ENCODE data around the gene HGFAC. TPM values are rescaled to one million over a fixed set of nuclear protein-coding genes. Genes with fewer than 3 reads are reported as not detected.

HGFAC gene
- total RNA-seq, 1 donor from 2014 or later = 0.35 TPM

DNA sequence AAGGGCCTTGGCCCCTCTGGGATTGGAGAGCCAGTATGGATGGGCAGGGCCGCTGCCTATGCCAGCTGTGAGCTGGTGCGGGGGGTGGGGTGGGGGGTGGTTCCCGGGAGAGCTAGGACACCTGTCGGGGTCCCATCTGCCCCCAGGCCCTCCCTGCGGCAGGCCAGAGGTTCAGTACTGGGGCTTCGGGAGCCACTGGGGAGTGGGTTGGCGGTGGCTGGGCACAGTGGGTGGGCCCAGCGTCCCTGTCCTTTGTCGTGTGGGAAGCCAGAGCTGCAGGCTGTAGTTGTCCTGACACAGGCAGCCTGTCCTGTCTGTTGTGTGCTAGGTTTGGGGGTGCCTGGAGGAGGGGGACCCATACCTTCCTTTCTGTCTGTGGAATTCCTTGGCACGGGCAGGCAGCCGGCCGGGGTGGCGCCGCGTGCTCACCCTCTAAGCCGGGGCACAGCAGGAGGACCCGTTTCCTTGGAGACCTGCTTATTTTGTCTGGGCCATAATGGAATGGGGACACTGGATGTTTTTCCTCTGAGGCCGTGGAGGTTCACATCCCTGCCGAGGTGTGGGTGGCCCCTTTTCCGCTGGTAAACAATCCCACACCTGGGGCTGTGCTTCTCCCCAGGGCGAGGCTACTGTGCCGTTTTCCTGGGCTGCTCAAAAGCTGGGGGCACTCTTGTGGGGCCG is 36.1 kb downstream of the HGFAC start:
- no peak overlapping the region for H3K4me3 Mint-ChIP-seq (ENCODE audit: unreplicated experiment)
- TF ChIP-seq, protein P1, sequence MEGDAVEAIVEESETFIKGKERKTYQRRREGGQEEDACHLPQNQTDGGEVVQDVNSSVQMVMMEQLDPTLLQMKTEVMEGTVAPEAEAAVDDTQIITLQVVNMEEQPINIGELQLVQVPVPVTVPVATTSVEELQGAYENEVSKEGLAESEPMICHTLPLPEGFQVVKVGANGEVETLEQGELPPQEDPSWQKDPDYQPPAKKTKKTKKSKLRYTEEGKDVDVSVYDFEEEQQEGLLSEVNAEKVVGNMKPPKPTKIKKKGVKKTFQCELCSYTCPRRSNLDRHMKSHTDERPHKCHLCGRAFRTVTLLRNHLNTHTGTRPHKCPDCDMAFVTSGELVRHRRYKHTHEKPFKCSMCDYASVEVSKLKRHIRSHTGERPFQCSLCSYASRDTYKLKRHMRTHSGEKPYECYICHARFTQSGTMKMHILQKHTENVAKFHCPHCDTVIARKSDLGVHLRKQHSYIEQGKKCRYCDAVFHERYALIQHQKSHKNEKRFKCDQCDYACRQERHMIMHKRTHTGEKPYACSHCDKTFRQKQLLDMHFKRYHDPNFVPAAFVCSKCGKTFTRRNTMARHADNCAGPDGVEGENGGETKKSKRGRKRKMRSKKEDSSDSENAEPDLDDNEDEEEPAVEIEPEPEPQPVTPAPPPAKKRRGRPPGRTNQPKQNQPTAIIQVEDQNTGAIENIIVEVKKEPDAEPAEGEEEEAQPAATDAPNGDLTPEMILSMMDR (IDR thresholded peaks at IDR 0.05) = no peak
- no peaks in the 10 kb centered on the region for H3K36me3 Mint-ChIP-seq (ENCODE audit: low read depth)
- H3K27me3 Mint-ChIP-seq (ENCODE audit: low read depth) = peaks cover 3% of the 10 kb centered on the region
- H3K9me3 Mint-ChIP-seq (ENCODE audit: low read depth) = no peaks in the 10 kb centered on the region
- no peak overlapping the region for H3K27ac Mint-ChIP-seq (ENCODE audit: unreplicated experiment)
- no peak for DNase-seq (ENCODE audit: low spot score)
- H3K4me1 Mint-ChIP-seq (ENCODE audit: low read depth) = peaks cover 2% of the 10 kb centered on the region

DNA sequence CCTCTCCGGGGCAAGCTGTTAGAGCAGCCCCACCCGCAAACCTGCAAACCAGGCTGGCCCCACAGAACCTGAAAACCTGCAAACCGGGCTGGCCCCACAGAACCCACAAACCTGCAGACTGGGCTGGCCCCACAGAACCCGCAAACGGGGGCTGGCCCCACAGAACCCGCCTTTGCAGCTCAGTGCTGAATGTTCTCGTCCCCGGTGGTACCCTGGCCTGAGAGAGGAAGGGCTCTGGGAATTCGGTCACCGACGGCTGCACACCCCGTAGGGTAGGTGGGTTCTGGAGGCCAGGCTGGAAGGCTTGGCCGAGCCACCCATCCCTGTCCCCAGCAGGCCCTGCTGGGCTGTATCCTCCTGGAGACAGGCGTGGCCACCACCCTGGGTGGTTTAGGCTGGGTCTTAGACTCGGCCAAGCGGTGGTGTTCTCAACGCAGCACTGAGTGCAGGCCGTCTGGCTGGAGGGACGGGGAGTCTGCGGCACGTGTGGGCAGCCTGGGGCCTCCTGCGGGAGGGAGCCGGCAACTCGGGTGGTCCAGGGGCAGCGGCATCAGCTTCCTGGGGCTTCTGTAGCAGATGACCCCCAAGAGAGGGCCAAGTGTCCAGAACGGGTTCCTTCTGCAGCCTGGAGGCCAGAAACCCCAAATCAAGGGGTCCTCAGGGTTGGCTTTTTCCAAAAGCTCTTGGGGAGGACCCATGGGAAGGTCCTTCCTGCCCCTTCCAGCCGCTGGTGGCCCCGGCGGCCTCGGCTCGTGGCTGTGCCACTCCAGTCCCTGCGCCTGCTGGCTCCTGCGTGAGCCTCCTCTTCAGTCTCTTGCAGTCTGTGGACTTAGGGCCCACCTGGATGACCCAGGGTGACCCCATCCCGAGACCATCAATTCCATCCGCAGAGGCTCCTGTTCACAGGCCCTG is 36.9 kb downstream of the HGFAC start:
- Mint-ChIP-seq H3K36me3 (ENCODE audit: low read depth) (no peaks in the 10 kb centered on the region), H3K4me3 (ENCODE audit: unreplicated experiment) (no peak overlapping the region), H3K27ac (ENCODE audit: unreplicated experiment) (no peak overlapping the region), H3K4me1 (ENCODE audit: low read depth) (peaks cover 2% of the 10 kb centered on the region), H3K9me3 (ENCODE audit: low read depth) (no peaks in the 10 kb centered on the region), H3K27me3 (ENCODE audit: low read depth) (peaks cover 3% of the 10 kb centered on the region)
- DNase-seq (ENCODE audit: low spot score) = no peak
- TF ChIP-seq, protein P1 (IDR thresholded peaks at IDR 0.05) = no peak

DNA sequence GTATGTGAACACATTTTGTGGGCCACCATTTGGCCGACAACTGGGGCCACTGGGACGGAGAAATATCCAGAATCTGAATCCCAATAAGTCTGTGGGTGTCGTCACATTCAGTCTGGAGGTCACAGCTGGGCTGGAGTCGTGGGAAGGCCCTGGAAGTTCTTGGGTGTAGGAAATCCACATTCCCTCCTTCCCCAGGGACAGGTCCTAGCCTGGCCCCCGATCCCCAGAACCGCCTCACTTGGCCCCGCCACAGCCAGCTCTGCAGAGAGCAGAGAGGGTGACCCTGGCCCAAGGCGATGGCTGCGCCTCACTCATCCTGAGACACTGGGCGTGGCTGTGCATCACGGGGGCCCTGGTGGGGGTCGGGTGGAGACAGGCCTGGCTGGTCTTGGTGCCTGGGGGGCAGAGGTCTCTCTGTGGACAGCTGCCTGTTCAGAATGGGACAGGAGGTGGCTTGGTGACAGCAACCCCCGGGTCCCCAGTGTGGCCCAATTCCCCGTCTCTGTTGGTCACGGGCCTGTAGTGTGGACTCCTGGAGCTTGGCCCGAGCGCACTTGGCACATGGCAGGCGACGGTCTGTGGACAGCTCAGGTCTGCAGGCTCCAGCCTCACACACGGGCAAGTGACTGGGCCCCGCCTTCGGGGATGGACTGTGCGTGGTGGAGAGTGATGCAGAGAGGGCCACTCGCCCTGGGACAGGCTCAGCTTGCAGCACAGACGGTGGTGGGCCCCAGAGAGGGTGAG is 37.8 kb downstream of the HGFAC start:
- no peaks in the 10 kb centered on the region for H3K36me3 Mint-ChIP-seq (ENCODE audit: low read depth)
- peaks cover 2% of the 10 kb centered on the region for H3K4me1 Mint-ChIP-seq (ENCODE audit: low read depth)
- H3K4me3 Mint-ChIP-seq (ENCODE audit: unreplicated experiment) = no peak overlapping the region
- H3K27ac Mint-ChIP-seq (ENCODE audit: unreplicated experiment) = no peak overlapping the region
- TF ChIP-seq, protein P1 (IDR thresholded peaks at IDR 0.05) = no peak
- H3K27me3 Mint-ChIP-seq (ENCODE audit: low read depth) = peaks cover 3% of the 10 kb centered on the region
- DNase-seq (ENCODE audit: low spot score) = no peak
- no peaks in the 10 kb centered on the region for H3K9me3 Mint-ChIP-seq (ENCODE audit: low read depth)

DNA sequence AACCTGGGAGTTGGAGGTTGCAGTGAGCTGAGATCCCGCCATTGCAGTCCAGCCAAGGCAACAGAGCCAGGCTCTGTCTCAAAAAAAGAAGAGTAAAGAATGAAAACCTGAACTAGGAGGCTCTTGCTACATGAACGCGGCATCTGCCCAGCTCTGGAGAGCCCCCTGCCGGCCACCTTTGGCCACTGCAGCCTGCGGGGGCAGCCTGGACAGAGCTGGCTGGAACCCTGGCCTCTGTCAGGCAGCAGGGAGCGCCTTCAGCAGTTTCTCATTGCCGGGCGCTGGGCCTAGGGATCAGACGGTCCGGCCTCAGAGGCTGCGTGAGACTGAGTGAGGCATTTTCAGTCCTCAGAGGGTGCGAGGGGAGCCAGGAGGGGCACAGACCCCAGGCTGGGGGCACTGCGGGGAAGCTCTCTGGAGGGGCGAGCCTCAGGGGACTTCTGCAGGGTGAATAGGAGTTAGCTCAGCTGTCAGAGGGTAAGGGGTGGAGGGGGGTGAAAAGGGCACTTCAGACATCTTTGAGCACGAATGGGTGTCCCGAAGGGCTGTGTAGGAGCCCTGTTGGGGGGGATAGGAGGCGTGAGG is 38.9 kb downstream of the HGFAC start:
- H3K4me3 Mint-ChIP-seq (ENCODE audit: unreplicated experiment) = no peak overlapping the region
- H3K4me1 Mint-ChIP-seq (ENCODE audit: low read depth) = peaks cover 2% of the 10 kb centered on the region
- no peak for DNase-seq (ENCODE audit: low spot score)
- H3K36me3 Mint-ChIP-seq (ENCODE audit: low read depth) = no peaks in the 10 kb centered on the region
- H3K27ac Mint-ChIP-seq (ENCODE audit: unreplicated experiment) = no peak overlapping the region
- TF ChIP-seq, protein P1 (IDR thresholded peaks at IDR 0.05) = peak; percentile 99
- H3K27me3 Mint-ChIP-seq (ENCODE audit: low read depth) = peaks cover 5% of the 10 kb centered on the region
- H3K9me3 Mint-ChIP-seq (ENCODE audit: low read depth) = no peaks in the 10 kb centered on the region
